ENCODE measurements around the gene NDUFS6. TPM values are rescaled to one million over a fixed set of nuclear protein-coding genes. Genes with fewer than 3 reads are reported as not detected.

The NDUFS6 gene
- total and polyA plus RNA-seq, 11 donors: 55.9 to 311 (median 95.9) TPM

- intact Hi-C loops (cut with DNase I): loop anchor here in 4 of 10 donors (10.0 kb wide), 3 partner anchors 266 to 1836 kb away; no protein-coding TSS in a partner anchor
- TF ChIP-seq POLR2A (IDR thresholded peaks at IDR 0.05) (no peak), CTCF (IDR thresholded peaks at IDR 0.05) (no peak)
- no peaks in the 10 kb centered on the region for H3K9me3 ChIP-seq
- 91 to 92% (median 92%) methylated on average over 14 to 35 of the region's 35 CpGs for WGBS, 4 donors
- H3K4me3 ChIP-seq: no peak overlapping the region
- ATAC-seq: no peak
- no peak overlapping the region for H3K27ac ChIP-seq
- H3K36me3 ChIP-seq: no peaks in the 10 kb centered on the region
- H3K4me1 ChIP-seq: no peaks in the 10 kb centered on the region
- peaks cover 0 to 30% (median 0%) of the 10 kb centered on the region in 9 donors for H3K27me3 ChIP-seq
- DNase-seq: peak in 2 of 5 donors; percentile 17 to 48
Measured at GRCh38 chr5:1768283-1769000, 32.8 kb upstream of the NDUFS6 start.

DNA sequence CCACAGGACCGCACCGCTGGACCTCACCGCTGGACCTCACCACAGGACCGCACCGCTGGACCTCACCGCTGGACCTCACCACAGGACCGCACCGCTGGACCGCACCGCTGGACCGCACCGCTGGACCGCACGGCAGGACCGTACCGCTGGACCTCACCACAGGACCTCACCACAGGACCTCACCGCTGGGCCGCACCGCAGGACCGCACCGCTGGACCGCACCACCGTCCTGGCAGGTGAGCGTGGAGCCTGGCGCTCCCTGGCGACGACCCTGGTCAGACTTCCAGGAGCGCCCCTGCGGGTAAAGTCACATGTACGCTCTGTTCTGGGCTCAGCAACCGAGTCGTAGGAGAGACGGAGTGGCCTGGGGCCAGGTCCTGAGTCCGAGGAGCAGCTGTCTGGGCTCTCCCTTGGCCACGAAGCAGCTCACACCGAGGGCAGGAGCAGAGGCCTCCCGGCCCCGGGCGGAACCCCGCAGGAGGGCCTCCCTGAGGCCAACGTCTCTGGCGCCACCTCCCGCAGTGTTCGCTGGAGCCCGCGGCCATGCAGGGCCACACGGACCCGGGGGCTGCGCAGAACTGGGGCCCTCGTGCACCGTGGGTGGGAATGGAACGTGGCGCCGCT is 32.1 kb upstream of the NDUFS6 start:
- peak in 1 of 5 donors; percentile 17 for DNase-seq
- no peaks in the 10 kb centered on the region for H3K9me3 ChIP-seq
- no peaks in the 10 kb centered on the region for H3K36me3 ChIP-seq
- no peak for ATAC-seq
- H3K27ac ChIP-seq: no peak overlapping the region
- TF ChIP-seq CTCF (IDR thresholded peaks at IDR 0.05) (no peak), POLR2A (IDR thresholded peaks at IDR 0.05) (no peak)
- intact Hi-C loops (cut with DNase I): loop anchor here in 4 of 10 donors (10.0 kb wide), 3 partner anchors 266 to 1836 kb away; no protein-coding TSS in a partner anchor
- WGBS, 4 donors: 92 to 100% (median 94%) methylated on average over 30 to 54 of the region's 54 CpGs
- no peak overlapping the region for H3K4me3 ChIP-seq
- no peaks in the 10 kb centered on the region for H3K4me1 ChIP-seq
- H3K27me3 ChIP-seq: peaks cover 0 to 23% (median 0%) of the 10 kb centered on the region in 9 donors

DNA sequence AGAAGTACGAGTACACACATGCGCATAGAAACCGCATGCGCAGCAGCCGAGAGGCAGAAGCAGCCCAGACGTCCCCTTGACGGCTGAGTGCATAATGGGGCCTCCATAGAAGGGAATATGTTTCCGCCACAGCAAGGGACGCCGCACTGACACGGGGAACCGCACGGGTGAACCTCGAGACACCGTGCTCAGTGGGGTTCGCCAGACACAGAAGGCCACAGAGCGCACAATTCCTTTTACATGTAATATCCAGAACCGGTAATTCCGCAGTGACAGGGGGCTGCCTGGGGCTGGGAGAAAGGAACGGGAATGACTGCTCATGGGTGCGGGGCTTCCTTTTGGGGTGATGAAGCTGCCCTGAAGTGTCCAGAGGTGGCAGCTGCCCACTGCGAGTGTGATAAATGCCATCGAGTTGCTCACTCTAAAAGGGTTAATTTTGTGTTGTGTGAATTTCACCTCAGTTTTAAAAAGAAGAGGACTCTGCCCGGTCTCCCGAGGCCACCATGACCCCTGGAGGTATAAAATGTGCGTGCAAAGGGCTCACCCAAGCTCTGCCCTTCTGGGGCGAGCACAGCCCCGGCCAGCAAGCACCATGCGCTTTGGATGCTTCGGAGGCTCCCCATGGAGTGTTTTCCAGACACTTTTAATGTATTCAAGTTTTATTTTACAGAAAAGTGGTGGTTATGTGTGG is 31.3 kb upstream of the NDUFS6 start:
- DNase-seq (peak in 1 of 5 donors; percentile 19), ATAC-seq (no peak)
- WGBS, 4 donors: 85 to 91% (median 87%) methylated on average over 30 of the region's 30 CpGs
- H3K4me1 ChIP-seq: no peaks in the 10 kb centered on the region
- H3K4me3 ChIP-seq: no peak overlapping the region
- H3K27me3 ChIP-seq: peaks cover 0 to 15% (median 0%) of the 10 kb centered on the region in 9 donors
- no peak overlapping the region for H3K27ac ChIP-seq
- TF ChIP-seq CTCF (IDR thresholded peaks at IDR 0.05) (no peak), POLR2A (IDR thresholded peaks at IDR 0.05) (no peak)
- intact Hi-C loops (cut with DNase I): loop anchor here in 4 of 10 donors (10.0 kb wide), 3 partner anchors 265 to 1835 kb away; no protein-coding TSS in a partner anchor
- no peaks in the 10 kb centered on the region for H3K9me3 ChIP-seq
- H3K36me3 ChIP-seq: no peaks in the 10 kb centered on the region

- H3K36me3 ChIP-seq: no peaks in the 10 kb centered on the region
- intact Hi-C loops (cut with DNase I): no loop called here
- ATAC-seq (peak in 2 of 4 donors; percentile 22 to 61), DNase-seq (peak in 2 of 5 donors; percentile 20 to 41)
- WGBS, 4 donors: 47 to 59% (median 55%) methylated on average over 6 of the region's 6 CpGs
- peaks cover 0 to 4% (median 0%) of the 10 kb centered on the region in 12 donors for H3K9me3 ChIP-seq
- TF ChIP-seq POLR2A (IDR thresholded peaks at IDR 0.05) (no peak), CTCF (IDR thresholded peaks at IDR 0.05) (no peak)
- peaks cover 0 to 10% (median 0%) of the 10 kb centered on the region in 9 donors for H3K27me3 ChIP-seq
- H3K4me1 ChIP-seq: no peaks in the 10 kb centered on the region
- H3K27ac ChIP-seq: no peak overlapping the region
- no peak overlapping the region for H3K4me3 ChIP-seq
Measured at GRCh38 chr5:1770443-1770802, 30.8 kb upstream of the NDUFS6 start.

Measured in heart left ventricle (tissue), 16 donors.